SH-SY5Y (cell line): Measurements from ENCODE around the gene VSTM2A.

ENCODE experiments used
- GATA2 ChIP-seq: IDR thresholded peaks from 2 replicates; pipeline ENCODE4 v1.6.1; 2011; ENCODE audit warnings: mild to moderate bottlenecking, low read depth, low read length
- GATA3 ChIP-seq: IDR thresholded peaks from 2 replicates; pipeline ENCODE4 v1.6.1; 2011; ENCODE audit warnings: low read depth, mild to moderate bottlenecking, low read length, moderate library complexity

Gene VSTM2A, protein sequence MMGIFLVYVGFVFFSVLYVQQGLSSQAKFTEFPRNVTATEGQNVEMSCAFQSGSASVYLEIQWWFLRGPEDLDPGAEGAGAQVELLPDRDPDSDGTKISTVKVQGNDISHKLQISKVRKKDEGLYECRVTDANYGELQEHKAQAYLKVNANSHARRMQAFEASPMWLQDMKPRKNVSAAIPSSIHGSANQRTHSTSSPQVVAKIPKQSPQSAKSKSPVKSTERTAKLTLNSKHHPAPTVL

GRCh38 chr7:54541669-54542625, at the start of gene VSTM2A:
VSTM2A (plus strand) TSS chr7:54542375; CDS start chr7:54542731, 356 bp downstream.
- no peak for TF ChIP-seq GATA3
- 0 out of 2 replicates have a peak, but pooled peaks have one; percentile 24 for TF ChIP-seq GATA2

GRCh38 chr7:54529568-54529967, 12.6 kb upstream of the VSTM2A start:
- TF ChIP-seq GATA2 (no peak), GATA3 (no peak)

GRCh38 chr7:54538122-54538521, 4.1 kb upstream of the VSTM2A start:
- TF ChIP-seq GATA2 (peak; percentile 87), GATA3 (peak; percentile 94)

- TF ChIP-seq GATA3 (no peak), GATA2 (no peak)
Observed at GRCh38 chr7:54543051-54543488, 895 bp downstream of the VSTM2A start.

- TF ChIP-seq GATA2 (no peak), GATA3 (no peak)
Observed at GRCh38 chr7:54544149-54544526, 2.0 kb downstream of the VSTM2A start.

DNA sequence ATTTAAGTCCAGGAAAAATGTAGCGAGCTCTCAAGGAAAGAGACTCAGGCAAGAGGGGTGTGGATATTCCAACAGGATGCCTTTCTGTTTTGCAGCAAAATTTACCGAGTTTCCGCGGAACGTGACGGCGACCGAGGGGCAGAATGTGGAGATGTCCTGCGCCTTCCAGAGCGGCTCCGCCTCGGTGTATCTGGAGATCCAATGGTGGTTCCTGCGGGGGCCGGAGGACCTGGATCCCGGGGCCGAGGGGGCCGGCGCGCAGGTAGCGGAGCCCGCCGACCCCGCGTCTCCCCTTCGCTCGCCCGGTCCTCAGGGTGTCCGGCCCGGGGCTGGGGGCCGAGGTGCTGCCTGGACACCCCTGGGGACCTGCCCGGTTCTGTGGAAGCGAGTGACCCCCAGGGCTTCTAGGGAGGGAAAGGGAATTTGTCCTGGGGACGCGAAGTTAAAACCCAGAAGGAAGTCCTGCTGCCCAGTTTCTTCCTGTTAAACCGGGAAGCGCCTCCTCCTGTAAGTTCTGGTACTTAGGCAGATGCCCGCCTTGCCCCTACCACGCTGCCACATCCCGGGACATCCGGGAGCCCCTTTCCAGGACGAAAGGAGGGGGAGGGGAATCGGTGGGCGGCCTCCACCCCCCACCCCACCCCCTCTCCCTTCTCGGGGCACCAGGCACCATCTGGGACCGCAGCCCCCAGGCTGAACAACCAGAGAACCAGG, 2.5 kb downstream of the VSTM2A start:
- TF ChIP-seq GATA2 (no peak), GATA3 (no peak)

DNA sequence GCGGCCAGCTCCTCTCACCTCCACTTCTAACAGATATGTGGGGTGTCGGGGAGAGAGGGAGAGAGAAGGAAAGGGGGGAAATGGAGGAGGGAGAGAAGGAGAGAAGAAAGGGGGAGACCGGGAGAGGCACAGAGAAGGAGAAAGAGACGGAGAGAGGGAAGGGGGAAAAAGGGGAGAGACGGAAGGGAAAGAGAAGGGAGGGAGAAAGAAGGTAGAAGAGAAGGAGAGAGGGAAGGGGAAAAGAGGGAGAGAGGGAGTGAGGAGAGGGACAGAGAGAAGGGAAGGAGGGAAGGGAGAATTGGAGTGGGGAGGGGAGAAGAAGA, 3.0 kb downstream of the VSTM2A start:
- TF ChIP-seq GATA2 (no peak), GATA3 (no peak)

GRCh38 chr7:54546081-54546985, 4.2 kb downstream of the VSTM2A start:
- TF ChIP-seq GATA2 (no peak), GATA3 (no peak)

- TF ChIP-seq GATA2 = no peak
- TF ChIP-seq GATA3 = no peak
Observed at GRCh38 chr7:54546986-54547314, 4.8 kb downstream of the VSTM2A start.

DNA sequence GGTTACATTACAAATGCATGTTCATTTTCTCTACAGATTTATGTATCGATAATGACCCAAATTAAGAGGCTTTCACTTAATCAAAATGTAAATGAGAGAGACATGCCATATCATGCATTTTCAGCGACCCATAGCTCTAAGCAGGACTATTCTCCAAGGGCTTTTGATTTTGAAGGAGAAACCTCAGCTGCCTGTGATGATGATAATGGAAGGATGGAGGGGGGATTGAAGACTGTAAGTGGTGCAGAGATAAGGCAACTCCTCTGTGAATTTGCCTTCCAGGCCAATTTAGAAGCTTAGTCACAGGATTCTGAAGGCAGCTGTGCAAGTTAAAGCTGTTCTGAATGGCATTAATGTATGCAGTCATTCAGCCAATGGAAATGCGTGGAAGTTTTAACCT, 8.3 kb downstream of the VSTM2A start:
- TF ChIP-seq GATA3 (0 out of 2 replicates have a peak, but pooled peaks have one; percentile 19), GATA2 (no peak)

- TF ChIP-seq GATA3 (no peak), GATA2 (no peak)
Observed at GRCh38 chr7:54556121-54556520, 13.9 kb downstream of the VSTM2A start.

GRCh38 chr7:54559401-54559800, 17.2 kb downstream of the VSTM2A start:
- TF ChIP-seq GATA3 (no peak), GATA2 (no peak)

GRCh38 chr7:54560198-54560597, 18.0 kb downstream of the VSTM2A start:
- no peak for TF ChIP-seq GATA3
- no peak for TF ChIP-seq GATA2

GRCh38 chr7:54560723-54561122, 18.5 kb downstream of the VSTM2A start:
- no peak for TF ChIP-seq GATA2
- TF ChIP-seq GATA3 = no peak
